M059J (cell line): ENCODE data around the gene LTF. TPM values are rescaled to one million over a fixed set of nuclear protein-coding genes. Genes with fewer than 3 reads are reported as not detected.

Experiments used
- DNase-seq: peaks from one replicate; pipeline ENCODE4 v3.0.0-alpha.2; 2012; ENCODE audit warnings: low read depth
- total RNA-seq: library from RNA; depleted of rRNA; stranded (reverse); fragments of >200 nt; shearing (Covaris generic); gene quantifications from 2 replicates; pipeline ENCODE4 v1.2.3, GENCODE V29; 2014

LTF gene
- total RNA-seq, 1 experiment from 2014 or later: 0.52 TPM

DNA sequence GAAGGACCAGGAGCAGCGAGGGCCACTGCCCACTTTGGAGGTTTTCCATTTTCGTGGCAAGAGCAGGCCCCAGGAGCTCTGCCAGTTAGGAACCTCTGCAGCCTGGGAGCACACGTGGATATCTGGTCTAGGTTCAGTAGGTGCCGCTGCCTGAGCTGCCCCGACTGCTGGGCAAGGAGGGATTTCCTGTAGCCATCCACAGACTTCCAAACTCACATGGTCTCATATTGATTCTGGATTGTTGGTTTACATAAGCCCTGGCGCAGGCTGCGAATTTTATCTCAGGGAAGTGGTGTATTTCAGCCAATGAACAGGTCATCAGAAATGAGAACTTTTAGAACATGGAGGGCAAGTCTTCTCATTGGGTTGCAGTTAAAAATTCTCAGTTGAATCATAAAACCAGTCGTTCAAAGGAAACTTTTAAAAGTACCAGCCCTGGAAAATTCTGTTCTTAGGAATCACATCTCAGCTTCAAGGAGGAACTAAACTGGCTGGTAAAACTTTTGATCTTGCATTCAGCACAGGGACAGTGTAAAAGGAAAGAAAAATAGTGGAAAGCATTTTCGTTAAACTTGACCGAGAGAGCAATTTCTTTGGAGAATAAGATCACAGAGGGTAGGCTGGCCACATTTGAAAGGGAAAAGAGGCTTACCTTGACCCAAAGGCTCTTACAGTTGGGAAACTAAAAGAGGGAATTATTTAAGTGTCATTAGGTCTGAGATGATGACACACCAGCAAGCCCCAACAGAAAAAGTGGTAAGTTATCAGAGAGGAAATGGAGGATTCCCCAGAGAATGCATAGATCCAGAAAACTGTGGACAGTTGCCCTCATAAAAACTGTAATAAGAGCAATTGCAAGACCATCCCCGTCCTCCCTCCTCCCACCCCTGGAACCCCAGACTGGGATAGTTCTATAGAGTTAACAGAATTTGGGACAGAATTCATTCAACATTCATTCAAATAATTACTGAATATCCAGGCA is 26.7 kb upstream of the LTF start:
- peak; percentile 32 for DNase-seq

GRCh38 chr3:46490338-46491084 is 25.8 kb upstream of the LTF start:
- DNase-seq: peak; percentile 69

- peak; percentile 80 for DNase-seq
These were observed 25.2 kb upstream of the LTF start for GRCh38 chr3:46489875-46490274.

DNA sequence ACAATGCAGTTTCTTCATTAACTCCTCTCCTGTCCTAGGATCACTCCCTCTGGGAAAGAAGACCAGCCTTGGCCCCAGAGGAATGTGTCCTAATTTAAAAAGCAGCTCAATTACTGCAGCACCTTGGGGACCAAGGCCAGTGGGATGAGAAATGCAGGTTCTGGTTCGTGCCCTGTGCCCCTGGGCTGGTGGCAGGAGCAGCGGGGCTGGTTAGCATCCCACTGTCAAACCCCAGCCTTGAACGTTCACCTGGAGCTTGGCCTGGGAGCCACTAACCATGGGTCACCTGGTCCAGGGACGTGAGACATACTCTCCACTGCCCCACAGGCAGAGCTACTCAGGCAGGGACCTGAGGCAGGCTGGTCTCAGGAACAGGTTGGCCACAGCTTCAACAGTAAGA is 24.7 kb upstream of the LTF start:
- no peak for DNase-seq

DNA sequence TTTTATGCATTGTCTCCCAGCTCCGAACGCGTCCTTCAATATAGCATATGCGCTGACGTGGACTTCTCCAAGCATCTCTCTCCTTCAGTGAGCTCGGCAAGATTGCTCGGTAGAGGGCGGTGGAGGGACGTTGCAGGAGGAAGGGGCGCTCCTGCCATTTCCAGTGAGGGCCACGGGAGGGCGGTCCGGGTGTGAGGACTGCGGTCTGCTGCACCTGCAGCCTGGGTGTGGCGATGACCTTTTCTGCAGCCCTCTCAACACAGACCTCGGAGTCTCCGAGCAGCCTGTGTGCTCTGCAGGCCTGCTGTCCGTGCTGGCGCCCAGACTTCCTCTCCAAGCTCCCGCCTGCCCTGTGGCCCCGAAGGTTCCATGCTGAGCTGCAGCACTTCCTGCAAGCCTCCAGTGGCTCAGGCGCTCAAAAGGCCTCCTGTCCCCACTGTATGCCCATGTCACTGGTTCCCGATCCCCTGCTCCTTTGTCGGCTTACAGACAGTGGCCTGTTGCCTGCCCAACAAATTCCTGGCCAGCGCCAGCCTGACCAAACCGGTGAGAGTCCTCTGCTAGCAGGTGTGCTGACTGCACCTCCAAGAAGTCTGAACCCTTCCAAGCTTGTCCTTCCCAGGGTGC is 24.1 kb upstream of the LTF start:
- DNase-seq: peak; percentile 81

DNA sequence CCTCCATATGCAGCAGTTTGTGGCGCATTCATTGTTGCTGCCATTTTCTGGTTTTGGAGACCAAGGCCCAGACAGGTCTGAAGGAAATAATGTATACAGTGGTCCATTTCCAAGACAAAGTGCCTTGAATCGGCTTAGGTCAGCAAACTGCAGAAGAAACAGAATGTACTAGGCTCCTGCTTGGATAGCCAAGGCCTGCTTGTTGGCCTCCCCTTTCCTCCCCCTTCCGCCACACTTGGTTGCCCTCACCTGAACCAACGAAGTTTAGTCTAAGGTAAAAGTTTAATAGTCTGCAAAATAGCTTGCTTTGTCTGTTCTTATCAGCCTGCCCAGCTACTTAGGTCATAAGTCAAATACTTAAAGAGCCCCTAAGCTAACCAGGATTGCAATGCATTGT is 21.1 kb upstream of the LTF start:
- DNase-seq: no peak

GRCh38 chr3:46484911-46485778 is 20.4 kb upstream of the LTF start:
- DNase-seq: no peak

- no peak for DNase-seq
These were observed 19.7 kb upstream of the LTF start for GRCh38 chr3:46484388-46484787.

DNA sequence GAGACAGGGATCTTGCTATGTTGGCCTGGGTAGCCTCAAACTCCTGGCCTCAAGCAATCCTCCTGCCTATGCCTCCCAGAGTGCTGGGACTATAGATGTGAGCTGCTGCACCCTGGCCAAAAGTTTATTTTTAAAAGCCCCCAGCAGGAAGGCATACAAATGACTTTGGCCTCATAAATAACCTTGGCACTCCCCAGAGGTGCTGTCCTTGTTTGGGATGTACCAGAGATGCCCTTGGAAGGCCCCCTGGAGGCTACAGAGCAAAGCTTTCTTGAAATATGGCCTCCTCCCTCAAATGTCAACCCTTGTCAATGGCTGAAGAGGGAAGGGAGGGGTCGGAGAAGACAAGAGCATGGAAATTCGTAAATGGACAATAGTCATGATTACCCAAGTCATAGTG is 19.1 kb upstream of the LTF start:
- no peak for DNase-seq

DNA sequence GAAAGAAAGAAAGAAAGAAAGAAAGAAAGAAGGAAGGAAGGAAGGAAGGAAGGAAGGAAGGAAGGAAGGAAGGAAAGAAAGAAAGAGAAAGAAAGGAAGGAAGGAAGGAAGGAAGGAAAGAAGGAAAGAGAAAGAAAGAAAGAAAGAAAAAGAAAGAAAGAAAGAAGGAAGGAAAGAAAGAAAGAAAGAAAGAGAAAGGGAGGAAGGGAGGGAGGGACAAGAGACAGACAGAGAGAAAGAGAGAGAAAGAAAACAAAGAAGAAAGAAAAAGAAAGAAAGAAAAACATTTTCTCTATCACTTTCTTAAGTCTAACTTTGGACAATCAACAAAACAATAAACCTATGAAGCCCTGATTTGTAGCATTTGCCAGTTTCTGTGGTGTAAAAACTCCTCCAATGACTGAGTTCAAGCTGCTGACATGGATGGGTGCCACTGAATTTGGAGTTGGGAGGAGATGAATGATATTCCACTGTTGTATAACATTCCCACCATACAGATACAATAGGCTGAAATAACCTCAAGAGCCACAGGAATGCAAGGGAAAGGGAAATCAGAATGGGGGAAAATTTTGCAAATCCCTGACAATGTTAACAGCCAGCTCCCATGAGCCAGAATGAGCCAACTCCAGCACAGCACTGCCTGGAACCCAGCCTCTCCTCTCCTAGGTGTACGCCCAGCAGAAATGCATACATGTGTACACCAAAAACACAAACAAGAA is 18.1 kb upstream of the LTF start:
- peak; percentile 67 for DNase-seq

GRCh38 chr3:46481636-46482035 is 16.9 kb upstream of the LTF start:
- DNase-seq: no peak

DNA sequence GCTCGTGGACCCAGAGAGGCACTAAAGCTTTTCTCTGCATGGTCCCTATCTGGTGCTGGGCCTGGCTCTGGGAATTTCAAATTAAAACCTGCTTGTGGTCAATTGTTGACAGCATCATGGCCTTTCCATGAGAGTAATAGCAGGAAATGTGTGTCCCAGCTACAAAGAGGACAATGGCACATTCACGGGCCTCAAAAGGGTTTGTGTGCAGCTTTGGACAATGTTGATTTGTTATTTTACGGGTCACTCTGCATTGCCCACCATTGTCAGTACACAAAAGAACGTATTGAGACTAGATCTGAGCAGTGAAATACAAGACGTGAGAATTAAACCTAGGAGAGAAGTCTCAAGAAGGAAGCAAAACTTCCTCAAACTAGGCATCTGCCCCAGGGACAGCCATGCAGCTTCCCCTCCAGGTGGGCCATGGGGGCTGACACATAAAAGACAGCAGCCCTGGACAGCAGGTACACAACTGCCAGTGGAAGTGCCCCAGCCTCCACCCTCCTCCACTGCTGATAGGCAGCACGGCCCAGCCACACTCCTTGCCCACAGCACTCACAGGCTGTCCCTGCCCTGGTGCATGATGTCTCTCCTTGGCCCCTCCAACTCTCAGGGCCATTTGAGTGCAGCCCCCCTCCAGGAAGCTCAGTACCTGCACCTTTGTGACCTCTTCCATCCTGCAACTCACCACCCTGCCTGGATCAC is 15.9 kb upstream of the LTF start:
- no peak for DNase-seq

- no peak for DNase-seq
These were observed 15.0 kb upstream of the LTF start for GRCh38 chr3:46479696-46480095.

GRCh38 chr3:46479021-46479420 is 14.3 kb upstream of the LTF start:
- DNase-seq: no peak

GRCh38 chr3:46478341-46478740 is 13.6 kb upstream of the LTF start:
- DNase-seq: no peak

- no peak for DNase-seq
These were observed 13.1 kb upstream of the LTF start for GRCh38 chr3:46477756-46478155.

DNA sequence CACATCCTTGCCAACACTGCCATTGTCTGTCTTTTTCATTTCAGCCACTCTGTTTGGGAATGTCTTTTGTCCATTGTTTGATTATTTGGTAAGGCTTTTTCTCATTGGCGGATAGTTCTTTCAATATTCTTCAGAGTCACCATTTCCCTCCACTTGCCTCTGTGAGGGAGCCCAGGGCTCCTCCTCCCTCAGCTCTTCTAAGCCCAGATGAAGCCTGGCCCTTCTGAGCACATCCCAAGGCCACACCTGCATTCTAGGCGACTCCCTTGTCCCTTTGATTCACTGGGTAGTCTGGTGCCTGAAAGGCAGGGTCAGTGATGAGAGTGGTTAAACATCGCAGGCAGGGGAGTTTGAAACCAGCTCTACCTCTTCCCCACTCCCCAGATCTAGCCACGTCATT is 12.4 kb upstream of the LTF start:
- DNase-seq: no peak

GRCh38 chr3:46472736-46473135 is 8.0 kb upstream of the LTF start:
- DNase-seq: no peak

DNA sequence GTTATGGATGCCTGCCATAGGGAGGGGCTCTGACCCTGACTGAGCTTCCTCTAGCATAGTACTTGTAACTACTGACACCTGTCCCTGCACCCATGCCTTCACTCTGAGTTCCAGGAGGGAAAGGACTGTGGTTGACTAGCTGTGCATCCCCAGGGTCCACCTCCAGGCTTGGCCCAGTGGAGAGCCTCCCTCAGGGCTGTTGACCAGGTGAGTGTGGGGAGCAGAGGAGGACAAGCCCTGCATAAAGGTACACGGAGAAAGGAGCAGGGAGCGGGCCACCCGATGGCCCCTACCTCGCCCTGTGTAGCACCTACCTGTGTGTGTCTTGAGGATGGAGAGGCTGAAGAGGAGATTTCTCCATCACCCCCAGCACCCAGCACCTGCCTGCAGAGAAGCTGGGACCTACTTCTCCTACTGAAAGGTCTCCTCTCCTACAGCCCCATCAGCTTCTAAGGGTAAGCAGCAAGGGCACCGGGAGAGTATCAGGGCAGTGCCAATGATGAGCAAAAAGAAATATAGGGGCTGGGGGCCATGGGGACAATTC is 6.7 kb upstream of the LTF start:
- no peak for DNase-seq

DNA sequence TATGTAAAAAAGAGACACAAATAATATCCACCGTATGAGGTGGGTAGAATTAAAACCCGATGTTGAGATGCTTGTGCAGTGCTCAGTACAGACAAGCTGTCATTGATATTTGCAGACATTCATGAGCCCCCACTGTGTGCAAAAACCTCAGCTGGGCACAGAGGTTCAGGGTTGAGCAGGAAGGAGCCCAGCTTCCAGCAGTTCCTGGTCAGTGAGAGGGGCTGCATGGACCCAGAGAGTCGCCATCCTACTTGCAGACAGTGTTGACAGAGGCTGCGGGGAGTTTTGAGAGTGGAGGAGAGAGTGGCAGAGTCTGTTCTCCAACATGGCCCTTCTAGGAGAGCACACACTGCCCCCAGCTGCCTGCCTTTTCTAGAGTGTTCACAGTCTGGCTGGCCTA is 6.1 kb upstream of the LTF start:
- no peak for DNase-seq
